ENCODE results near the gene HOOK1.

GRCh38 chr1:59831529-59831928, 16.8 kb downstream of the HOOK1 start:
- TF ChIP-seq CTCF (IDR thresholded peaks at IDR 0.05) (no peak), POLR2A (IDR thresholded peaks at IDR 0.05) (no peak)
